Common myeloid progenitor, CD34-positive (primary cell): ENCODE results near the gene YKT6.

ENCODE experiments used
- CTCF ChIA-PET: fragments of 350-600 bp; sonication (Branson Sonifier 250); formaldehyde crosslinking; loops from one replicate; lab custom pipeline; 2021; ENCODE audit warnings: antibody characterized with exemption; lab: Charles Lee
- POLR2A ChIA-PET: fragments of 350-600 bp; sonication (Branson Sonifier 250); formaldehyde crosslinking; loops from one replicate; lab custom pipeline; 2021; ENCODE audit warnings: antibody characterized with exemption; lab: Charles Lee
- DNase-seq, 3 donors: peaks; one replicate each; pipeline versions ENCODE4 v3.0.0 to v3.0.0-alpha.2; 2013
- H3K27ac ChIP-seq, 2 experiments: 1 replicate in 1 of 2; 2 replicates in 1 of 2; pipeline ENCODE4 v1.7.0; 2013; ENCODE audit warnings: inconsistent platforms in 2 of 2, low read length in 2 of 2, mild to moderate bottlenecking in 2 of 2, low read depth in 1 of 2, moderate library complexity in 1 of 2; ENCODE audit not compliant: severe bottlenecking in 2 of 2, insufficient read depth in 1 of 2, poor library complexity in 1 of 2
- H3K27me3 ChIP-seq, 5 experiments: replicated peaks in 2 of 5; 1 replicate in 3 of 5; 2 replicates in 2 of 5; pipeline versions ENCODE4 v1.6.1 to v1.7.0; 2013; ENCODE audit warnings: low read length in 4 of 5, mild to moderate bottlenecking in 2 of 5, moderate library complexity in 2 of 5, inconsistent platforms in 1 of 5; ENCODE audit not compliant: insufficient read depth in 5 of 5, control insufficient read depth in 4 of 5
- H3K36me3 ChIP-seq, 4 experiments: 1 replicate in 2 of 4; 2 replicates in 2 of 4; pipeline versions ENCODE4 v1.6.1 to v1.7.0; 2013; ENCODE audit warnings: low read length in 3 of 4, control low read depth in 1 of 4, mild to moderate bottlenecking in 1 of 4; ENCODE audit not compliant: control insufficient read depth in 4 of 4, insufficient read depth in 4 of 4
- H3K4me1 ChIP-seq, 4 experiments: 1 replicate in 3 of 4; 2 replicates in 1 of 4; pipeline versions ENCODE4 v1.6.1 to v1.7.1; 2013; ENCODE audit warnings: low read length in 3 of 4, mild to moderate bottlenecking in 3 of 4, control low read depth in 1 of 4, inconsistent platforms in 1 of 4, moderate library complexity in 1 of 4; ENCODE audit not compliant: control insufficient read depth in 4 of 4, insufficient read depth in 4 of 4; ENCODE audit errors: control extremely low read depth in 1 of 4
- H3K4me3 ChIP-seq, 7 experiments: 1 replicate in 4 of 7; 2 replicates in 3 of 7; pipeline versions ENCODE4 v1.5.1 to v1.7.0; 2013; ENCODE audit warnings: mild to moderate bottlenecking in 7 of 7, low read length in 6 of 7, moderate library complexity in 6 of 7, inconsistent platforms in 2 of 7, low read depth in 2 of 7, control low read depth in 1 of 7; ENCODE audit not compliant: insufficient read depth in 4 of 7, control insufficient read depth in 1 of 7; ENCODE audit errors: extremely low read depth in 1 of 7
- H3K9me3 ChIP-seq, 5 experiments: 1 replicate in 4 of 5; 2 replicates in 1 of 5; pipeline versions ENCODE4 v1.6.1 to v1.7.1; 2013; ENCODE audit warnings: low read length in 4 of 5, mild to moderate bottlenecking in 2 of 5, inconsistent platforms in 1 of 5, low read depth in 1 of 5, moderate library complexity in 1 of 5; ENCODE audit not compliant: control insufficient read depth in 4 of 5, insufficient read depth in 2 of 5; ENCODE audit errors: control extremely low read depth in 1 of 5
- WGBS: methylation state at CpG from one replicate; pipeline ENCODE4 v1.1.5; 2013; ENCODE audit not compliant: insufficient coverage; 5-methylcytosine and 5-hydroxymethylcytosine counted together

The YKT6 gene

GRCh38 chr7:44183386-44183785, 17.4 kb upstream of the YKT6 start:
- POLR2A ChIA-PET = no interaction called here
- WGBS = 85% methylated on average over 2 of the region's 2 CpGs
- H3K4me3 ChIP-seq = no peak overlapping the region
- no peaks in the 10 kb centered on the region for H3K4me1 ChIP-seq
- H3K36me3 ChIP-seq = no peaks in the 10 kb centered on the region
- peaks cover 0 to 2% (median 0%) of the 10 kb centered on the region in 5 experiments for H3K27me3 ChIP-seq
- no peak for DNase-seq
- no peak overlapping the region for H3K27ac ChIP-seq
- CTCF ChIA-PET = no interaction called here
- H3K9me3 ChIP-seq = peaks cover 0 to 8% (median 7%) of the 10 kb centered on the region in 5 experiments

- 94% methylated on average over 12 of the region's 16 CpGs for WGBS
- peaks cover 0 to 4% (median 0%) of the 10 kb centered on the region in 5 experiments for H3K27me3 ChIP-seq
- POLR2A ChIA-PET = no interaction called here
- no peak overlapping the region for H3K4me3 ChIP-seq
- DNase-seq = no peak
- peaks cover 0 to 8% (median 7%) of the 10 kb centered on the region in 5 experiments for H3K9me3 ChIP-seq
- no peaks in the 10 kb centered on the region for H3K36me3 ChIP-seq
- H3K27ac ChIP-seq = no peak overlapping the region
- H3K4me1 ChIP-seq = no peaks in the 10 kb centered on the region
- CTCF ChIA-PET = no interaction called here
Observed at GRCh38 chr7:44184206-44184872, 16.4 kb upstream of the YKT6 start.

GRCh38 chr7:44184873-44185446, 15.8 kb upstream of the YKT6 start:
- H3K4me3 ChIP-seq = no peak overlapping the region
- H3K9me3 ChIP-seq = peaks cover 0 to 8% (median 7%) of the 10 kb centered on the region in 5 experiments
- peaks cover 0 to 4% (median 0%) of the 10 kb centered on the region in 5 experiments for H3K27me3 ChIP-seq
- no peak overlapping the region for H3K27ac ChIP-seq
- ChIA-PET CTCF (no interaction called here), POLR2A (no interaction called here)
- no peak for DNase-seq
- H3K36me3 ChIP-seq = no peaks in the 10 kb centered on the region
- H3K4me1 ChIP-seq = no peaks in the 10 kb centered on the region
- WGBS = no CpG with 5 or more reads among the region's 2 CpGs

GRCh38 chr7:44185729-44186128, 15.0 kb upstream of the YKT6 start:
- Histone ChIP-seq H3K4me3 (no peak overlapping the region), H3K9me3 (peaks cover 0 to 8% (median 7%) of the 10 kb centered on the region in 5 experiments), H3K27ac (no peak overlapping the region), H3K36me3 (no peaks in the 10 kb centered on the region), H3K4me1 (no peaks in the 10 kb centered on the region), H3K27me3 (peaks cover 0 to 4% (median 0%) of the 10 kb centered on the region in 5 experiments)
- DNase-seq = no peak
- WGBS = 91% methylated on average over 4 of the region's 5 CpGs
- POLR2A ChIA-PET = no interaction called here
- CTCF ChIA-PET = no interaction called here

GRCh38 chr7:44186736-44187135, 14.0 kb upstream of the YKT6 start:
- Histone ChIP-seq H3K4me1 (no peaks in the 10 kb centered on the region), H3K36me3 (no peaks in the 10 kb centered on the region), H3K4me3 (no peak overlapping the region), H3K27me3 (peaks cover 0 to 2% (median 0%) of the 10 kb centered on the region in 5 experiments), H3K9me3 (peaks cover 0 to 8% (median 7%) of the 10 kb centered on the region in 5 experiments), H3K27ac (no peak overlapping the region)
- 93% methylated on average over 2 of the region's 5 CpGs for WGBS
- DNase-seq = no peak
- ChIA-PET CTCF (no interaction called here), POLR2A (no interaction called here)

GRCh38 chr7:44187636-44188416, 13.0 kb upstream of the YKT6 start:
- POLR2A ChIA-PET = no interaction called here
- H3K9me3 ChIP-seq = peaks cover 0 to 2% (median under 1%) of the 10 kb centered on the region in 5 experiments
- no peak overlapping the region for H3K4me3 ChIP-seq
- 83% methylated on average over 8 of the region's 9 CpGs for WGBS
- H3K27ac ChIP-seq = no peak overlapping the region
- CTCF ChIA-PET = interaction anchor here (1.2 kb wide), 1 partner anchor 9 kb away, joined by 3 read pairs; no protein-coding TSS in a partner anchor
- H3K4me1 ChIP-seq = no peaks in the 10 kb centered on the region
- H3K36me3 ChIP-seq = no peaks in the 10 kb centered on the region
- DNase-seq = no peak
- H3K27me3 ChIP-seq = peaks cover 0 to 5% (median 2%) of the 10 kb centered on the region in 5 experiments
